OCI-LY7 (cell line): Measurements from ENCODE around the gene RTKN2.
A peak's percentile ranks its signal among the peaks of the same experiment; 100 is the strongest.

Experiments
- EZH2phosphoT487 ChIP-seq: fragments of 200-600 bp; sonication (generic); IDR thresholded peaks from 2 replicates; pipeline ENCODE4 v1.6.1; 2018; ENCODE audit warnings: low read depth, borderline replicate concordance, mild to moderate bottlenecking, mixed run types, antibody characterized with exemption, low read length, moderate library complexity, mixed read lengths
- TF ChIP-seq, protein P1 (sequence below): fragments of 200-600 bp; sonication (generic); conservative IDR thresholded peaks from 2 replicates; pipeline ENCODE4 v1.5.1; 2014; ENCODE audit warnings: mild to moderate bottlenecking, antibody characterized with exemption, low read length, moderate library complexity, mixed read lengths

DNA sequence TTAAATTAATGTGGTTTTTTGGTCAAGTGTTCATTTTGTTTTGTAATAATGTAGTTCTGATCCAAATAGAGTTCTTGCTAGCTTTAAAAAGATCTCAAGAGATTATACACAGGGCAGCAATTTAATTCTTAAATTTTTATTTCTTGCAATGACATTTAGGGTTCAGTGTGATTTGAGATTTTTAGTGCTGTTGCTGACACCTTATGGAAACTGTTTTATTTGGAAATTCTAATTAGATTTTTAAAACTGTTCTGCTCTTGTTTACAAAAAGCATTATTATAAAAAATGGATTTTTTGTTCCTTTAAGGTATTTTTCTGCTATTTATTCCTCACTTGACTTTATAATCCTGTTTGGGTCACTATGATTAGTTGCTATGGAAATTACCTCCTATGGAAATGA is 72.1 kb downstream of the RTKN2 start:
- TF ChIP-seq, protein P1, sequence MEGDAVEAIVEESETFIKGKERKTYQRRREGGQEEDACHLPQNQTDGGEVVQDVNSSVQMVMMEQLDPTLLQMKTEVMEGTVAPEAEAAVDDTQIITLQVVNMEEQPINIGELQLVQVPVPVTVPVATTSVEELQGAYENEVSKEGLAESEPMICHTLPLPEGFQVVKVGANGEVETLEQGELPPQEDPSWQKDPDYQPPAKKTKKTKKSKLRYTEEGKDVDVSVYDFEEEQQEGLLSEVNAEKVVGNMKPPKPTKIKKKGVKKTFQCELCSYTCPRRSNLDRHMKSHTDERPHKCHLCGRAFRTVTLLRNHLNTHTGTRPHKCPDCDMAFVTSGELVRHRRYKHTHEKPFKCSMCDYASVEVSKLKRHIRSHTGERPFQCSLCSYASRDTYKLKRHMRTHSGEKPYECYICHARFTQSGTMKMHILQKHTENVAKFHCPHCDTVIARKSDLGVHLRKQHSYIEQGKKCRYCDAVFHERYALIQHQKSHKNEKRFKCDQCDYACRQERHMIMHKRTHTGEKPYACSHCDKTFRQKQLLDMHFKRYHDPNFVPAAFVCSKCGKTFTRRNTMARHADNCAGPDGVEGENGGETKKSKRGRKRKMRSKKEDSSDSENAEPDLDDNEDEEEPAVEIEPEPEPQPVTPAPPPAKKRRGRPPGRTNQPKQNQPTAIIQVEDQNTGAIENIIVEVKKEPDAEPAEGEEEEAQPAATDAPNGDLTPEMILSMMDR: peak; percentile 39
- no peak for TF ChIP-seq EZH2phosphoT487
